Endothelial cell (in vitro differentiated cells): ENCODE data around the gene HAUS5. TPM values are rescaled to one million over a fixed set of nuclear protein-coding genes. Genes with fewer than 3 reads are reported as not detected.

ENCODE experiments used
- DNase-seq: peaks from one replicate; pipeline ENCODE4 v3.0.0; 2021; ENCODE audit warnings: low spot score
- H3K27ac Mint-ChIP-seq: one replicate; pipeline ENCODE4 v1.8.0; 2021; ENCODE audit warnings: mixed read lengths, inconsistent platforms; ENCODE audit not compliant: unreplicated experiment
- H3K27me3 Mint-ChIP-seq: one replicate; pipeline ENCODE4 v1.8.0; 2021; ENCODE audit warnings: mild to moderate bottlenecking, moderate library complexity, mixed read lengths, inconsistent platforms; ENCODE audit not compliant: unreplicated experiment
- H3K36me3 Mint-ChIP-seq: one replicate; pipeline ENCODE4 v1.8.0; 2021; ENCODE audit warnings: mild to moderate bottlenecking, low read depth, mixed read lengths, inconsistent platforms; ENCODE audit not compliant: unreplicated experiment
- H3K4me1 Mint-ChIP-seq: one replicate; pipeline ENCODE4 v1.8.0; 2021; ENCODE audit warnings: mild to moderate bottlenecking, mixed read lengths, inconsistent platforms; ENCODE audit not compliant: unreplicated experiment
- H3K4me3 Mint-ChIP-seq: one replicate; pipeline ENCODE4 v1.8.0; 2021; ENCODE audit warnings: mild to moderate bottlenecking, mixed read lengths, inconsistent platforms; ENCODE audit not compliant: unreplicated experiment
- H3K9me3 Mint-ChIP-seq: one replicate; pipeline ENCODE4 v1.8.0; 2021; ENCODE audit warnings: mixed read lengths, inconsistent platforms; ENCODE audit not compliant: unreplicated experiment
- CTCF ChIP-seq: fragments of 200-600 bp; sonication (generic); IDR thresholded peaks from one replicate; pipeline ENCODE4 v1.5.0; 2021; ENCODE audit warnings: antibody characterized with exemption; ENCODE audit not compliant: unreplicated experiment
- total RNA-seq: library from RNA; stranded (reverse); fragmentation: NEBNext Ultra II Directional; extraction: Animal tissue kit (Norgen Biotek cat#: 25700); gene quantifications from one replicate; pipeline ENCODE4 v1.2.1, GENCODE V29; 2021; ENCODE audit not compliant: unreplicated experiment

HAUS5 gene
- total RNA-seq, 1 donor from 2014 or later = 30.2 TPM

- H3K36me3 Mint-ChIP-seq = peaks cover 25% of the 10 kb centered on the region
- no peak for TF ChIP-seq CTCF
- no peak for DNase-seq
- H3K4me3 Mint-ChIP-seq = no peak overlapping the region
- no peaks in the 10 kb centered on the region for H3K9me3 Mint-ChIP-seq
- no peak overlapping the region for H3K27ac Mint-ChIP-seq
- H3K4me1 Mint-ChIP-seq = peaks cover 5% of the 10 kb centered on the region
- H3K27me3 Mint-ChIP-seq = peaks cover 14% of the 10 kb centered on the region
Measured at GRCh38 chr19:35623327-35624010, 10.9 kb downstream of the HAUS5 start.

- Mint-ChIP-seq H3K4me3 (peak overlapping the region; percentile 98), H3K4me1 (peaks cover 12% of the 10 kb centered on the region), H3K36me3 (peaks cover 30% of the 10 kb centered on the region), H3K27me3 (peaks cover 6% of the 10 kb centered on the region), H3K27ac (peak overlapping the region; percentile 97), H3K9me3 (no peaks in the 10 kb centered on the region)
- no peak for DNase-seq
- no peak for TF ChIP-seq CTCF
Measured at GRCh38 chr19:35628264-35628564, 15.7 kb downstream of the HAUS5 start.

GRCh38 chr19:35628565-35629331, 16.2 kb downstream of the HAUS5 start, which contains the start of gene RBM42:
Gene RBM42 (plus strand): TSS chr19:35629036. CDS start chr19:35629154, 118 bp downstream.
- peak within 1 kb of the TSS; percentile 97 for H3K27ac Mint-ChIP-seq

GRCh38 chr19:35629332-35629633, 16.7 kb downstream of the HAUS5 start:
- H3K9me3 Mint-ChIP-seq = no peaks in the 10 kb centered on the region
- no peak for TF ChIP-seq CTCF
- no peak for DNase-seq
- H3K27me3 Mint-ChIP-seq = peaks cover 7% of the 10 kb centered on the region
- peak overlapping the region; percentile 98 for H3K4me3 Mint-ChIP-seq
- H3K27ac Mint-ChIP-seq = peak overlapping the region; percentile 52
- H3K4me1 Mint-ChIP-seq = peaks cover 12% of the 10 kb centered on the region
- peaks cover 29% of the 10 kb centered on the region for H3K36me3 Mint-ChIP-seq

More at GRCh38 chr19:35628565-35629331, 16.2 kb downstream of the HAUS5 start, which contains the start of gene RBM42:
- Mint-ChIP-seq H3K4me1 (peaks cover 12% of the 10 kb centered on the region), H3K27me3 (peaks cover 7% of the 10 kb centered on the region), H3K4me3 (peak within 1 kb of the TSS; percentile 98), H3K9me3 (no peaks in the 10 kb centered on the region), H3K36me3 (peaks cover 29% of the 10 kb centered on the region)
- no peak for TF ChIP-seq CTCF
- DNase-seq = peak; percentile 97
